SU-DHL-6 (cell line): ENCODE results near the gene ZNF772.

Source experiments
- CTCF ChIP-seq: fragments of 200-600 bp; sonication (generic); IDR thresholded peaks from one replicate; pipeline ENCODE4 v1.5.1; 2017; ENCODE audit warnings: antibody characterized with exemption, mild to moderate bottlenecking, low read length, moderate library complexity; ENCODE audit not compliant: insufficient read depth, poor library complexity, severe bottlenecking
- EZH2phosphoT487 ChIP-seq: fragments of 200-600 bp; sonication (generic), shearing (Covaris generic); conservative IDR thresholded peaks from 2 replicates; pipeline ENCODE4 v1.6.1; 2018; ENCODE audit warnings: mild to moderate bottlenecking, antibody characterized with exemption, low read length, moderate library complexity, mixed read lengths

GRCh38 chr19:57506163-57506562, 28.8 kb upstream of the ZNF772 start:
- no peak for TF ChIP-seq CTCF
- no peak for TF ChIP-seq EZH2phosphoT487
